GM12878 (cell line): Measurements from ENCODE around the gene IKZF5. TPM values are rescaled to one million over a fixed set of nuclear protein-coding genes. Genes with fewer than 3 reads are reported as not detected.

Experiments used
- ATAC-seq: fragments of 200-7000 bp; cut with Tn5 transposase; 3 replicates; pipeline ENCODE4 v1.9.1; 2020; ENCODE audit warnings: mild to moderate bottlenecking, moderate library complexity
- BruUV-seq: library from RNA; stranded (reverse); fragments of 400-500 nt; replicated peaks from 2 replicates; lab custom pipeline; 2021; lab: Mats Ljungman, UMichigan
- CTCF ChIA-PET: fragments of 300-600 bp; sonication (Branson Sonifier 250); formaldehyde crosslinking; extraction: SDS; loops from one replicate; lab custom pipeline; 2021; ENCODE audit warnings: inconsistent platforms; lab: Yijun Ruan, JAX
- POLR2A ChIA-PET: fragments of 350-600 bp; formaldehyde crosslinking; extraction: SDS; loops from one replicate; lab custom pipeline; 2021; ENCODE audit warnings: inconsistent platforms; lab: Charles Lee
- RAD21 ChIA-PET: fragments of 300-600 bp; sonication (Branson Sonifier 250); formaldehyde crosslinking; loops from one replicate; lab custom pipeline; 2023; ENCODE audit warnings: antibody characterized with exemption; ENCODE audit not compliant: unreplicated experiment; lab: Charles Lee
- SMC1A ChIA-PET: fragments of 300-600 bp; sonication (Branson Sonifier 250); formaldehyde crosslinking; loops from one replicate; lab custom pipeline; 2023; ENCODE audit not compliant: unreplicated experiment, uncharacterized antibody; lab: Charles Lee
- DNase-seq: peaks from one replicate; pipeline ENCODE4 v3.0.0-alpha.2; 2011; ENCODE audit warnings: low read depth, low spot score
- FAIRE-seq: peaks from 3 replicates; lab custom pipeline; 2011; peaks lifted over from hg19 to GRCh38; lab: Jason Lieb, UNC
- H2AFZ ChIP-seq: 2 replicates; pipeline ENCODE4 v1.6.0; 2011; ENCODE audit warnings: low read depth, low read length, control low read depth; ENCODE audit not compliant: control insufficient read depth
- H3K27ac ChIP-seq: 2 replicates; pipeline ENCODE4 v1.5.1; 2011; ENCODE audit warnings: control low read depth; ENCODE audit not compliant: control insufficient read depth, insufficient read depth
- H3K27me3 ChIP-seq, 2 experiments: replicated peaks in 1 of 2; 2 replicates each; pipeline versions ENCODE4 v1.6.0 to v1.6.1; 2011; ENCODE audit warnings: low read length in 1 of 2; ENCODE audit not compliant: control insufficient read depth in 2 of 2, insufficient read depth in 2 of 2
- H3K36me3 ChIP-seq, 2 experiments: 2 replicates each; pipeline ENCODE4 v1.5.1; 2011; ENCODE audit warnings: low read length in 1 of 2; ENCODE audit not compliant: control insufficient read depth in 2 of 2, insufficient read depth in 2 of 2
- H3K4me1 ChIP-seq: 2 replicates; pipeline ENCODE4 v1.6.1; 2011; ENCODE audit warnings: mild to moderate bottlenecking, low read length, moderate library complexity, mixed read lengths; ENCODE audit not compliant: control insufficient read depth, insufficient read depth
- H3K4me2 ChIP-seq: 2 replicates; pipeline ENCODE4 v1.6.0; 2011; ENCODE audit warnings: control low read depth; ENCODE audit not compliant: control insufficient read depth, insufficient read depth
- H3K4me3 ChIP-seq: fragments of 200-600 bp; sonication (generic); 2 replicates; pipeline ENCODE4 v1.5.1; 2016
- H3K79me2 ChIP-seq: 2 replicates; pipeline ENCODE4 v1.6.0; 2011; ENCODE audit warnings: low read length; ENCODE audit not compliant: control insufficient read depth, insufficient read depth
- H3K9ac ChIP-seq: 2 replicates; pipeline ENCODE4 v1.8.0; 2011; ENCODE audit warnings: low read length, control low read depth, mixed read lengths; ENCODE audit not compliant: control insufficient read depth, insufficient read depth
- H3K9me3 ChIP-seq: replicated peaks from 3 replicates; pipeline ENCODE4 v1.5.1; 2011; ENCODE audit warnings: mild to moderate bottlenecking, low read length; ENCODE audit not compliant: control insufficient read depth, insufficient read depth
- H4K20me1 ChIP-seq: 2 replicates; pipeline ENCODE4 v1.6.0; 2011; ENCODE audit not compliant: control insufficient read depth, insufficient read depth
- HDGF ChIP-seq: fragments of 450-650 bp; IDR thresholded peaks from 2 replicates; pipeline ENCODE4 v1.6.1; 2016; ENCODE audit warnings: antibody characterized with exemption
- RUNX3 ChIP-seq: IDR thresholded peaks from 2 replicates; pipeline ENCODE4 v1.6.1; 2012; ENCODE audit warnings: low read length, inconsistent platforms
- ZNF622 ChIP-seq: fragments of 450-650 bp; IDR thresholded peaks from 2 replicates; pipeline ENCODE4 v1.6.1; 2017; ENCODE audit warnings: mild to moderate bottlenecking, inconsistent platforms
- WGBS: methylation state at CpG from one replicate; pipeline ENCODE4 v1.1.6; 2016; ENCODE audit warnings: low lambda C conversion rate; ENCODE audit not compliant: insufficient replicate concordance, insufficient coverage; ENCODE audit errors: missing lambda C conversion rate; 5-methylcytosine and 5-hydroxymethylcytosine counted together
- in situ Hi-C: fragments of 300-500 bp; cut with MboI; formaldehyde crosslinking; loops from 9 replicates; pipeline ENCODE4 v1.14.3; 2018; ENCODE audit warnings: mixed read lengths
- intact Hi-C: fragments of 100-400 bp; cut with micrococcal nuclease; formaldehyde crosslinking; loops from one replicate; pipeline ENCODE4 v1.14.2; 2022; ENCODE audit not compliant: unreplicated experiment
- polyA plus RNA-seq, 11 experiments: library from polyadenylated mRNA; depleted of rRNA in 4 of 11; unstranded in 6 of 11; stranded (reverse) in 5 of 11; fragments of >200 nt; fragmentation: Nextera tagmentation in 4 of 11; fragmentation: Illumina TruSeq in 1 of 11; extraction: Ambion mirVana in 4 of 11; extraction: Trizol in 1 of 11; gene quantifications; 1 replicate in 1 of 11; 2 replicates in 10 of 11; pipeline versions ENCODE4 v1.2.1 to v1.2.3, GENCODE V29; 2011 to 2016; ENCODE audit warnings: inconsistent platforms in 2 of 11, missing spikeins in 2 of 11, low read depth in 1 of 11
- total RNA-seq, 4 experiments: library from RNA; depleted of rRNA in 3 of 4; stranded (reverse); fragments of >200 nt in 3 of 4; fragmentation: Illumina TruSeq in 1 of 4; extraction: Trizol in 1 of 4; gene quantifications; 2 replicates each; pipeline versions ENCODE4 v1.2.1 to v1.2.3, GENCODE V29; 2013 to 2021
- TF ChIP-seq, protein P1 (sequence below): IDR thresholded peaks from 2 replicates; pipeline ENCODE4 v1.6.1; 2012; ENCODE audit warnings: mild to moderate bottlenecking, low read depth, low read length

The IKZF5 gene
- total and polyA plus RNA-seq, 10 of the 15 experiments (the other 5 are each of a cell fraction or from before 2014, with no cell fraction given) = 5.3 to 23.2 (median 11.8) TPM

DNA sequence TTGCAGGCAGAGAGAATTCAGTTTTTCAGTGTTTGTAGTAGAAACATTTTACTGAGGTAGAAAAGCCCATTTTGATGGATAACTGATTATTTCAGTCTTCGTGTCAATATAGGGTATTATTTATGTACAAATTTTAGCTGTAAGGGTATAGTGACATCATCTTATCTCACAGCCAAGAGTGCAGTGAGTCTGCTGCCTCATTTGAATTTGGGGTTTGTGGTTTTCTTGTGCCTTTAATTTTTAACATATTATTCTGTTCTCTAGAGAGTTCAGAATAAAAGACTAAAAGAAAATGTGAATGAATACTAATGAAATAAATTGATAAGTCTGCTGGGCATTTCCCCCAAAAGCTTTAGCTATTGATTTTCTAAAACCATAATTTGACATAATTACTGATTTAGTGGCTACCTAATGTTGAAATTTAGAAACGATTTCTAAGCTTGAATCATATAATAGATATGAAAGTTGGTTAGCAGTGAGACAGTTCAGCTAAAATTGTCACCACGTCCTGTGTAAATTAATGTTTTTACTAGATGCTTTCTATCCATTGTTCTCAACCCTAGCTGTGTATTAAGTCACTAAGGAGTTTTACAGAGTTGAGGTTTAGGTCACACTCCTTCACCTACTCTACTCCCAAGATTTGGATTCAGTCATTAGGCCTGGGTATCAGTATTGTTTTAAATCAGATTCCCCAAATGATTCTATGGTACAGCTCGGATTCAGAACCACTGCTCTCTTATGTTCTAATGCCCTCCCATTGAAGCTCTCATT is 37.6 kb upstream of the IKZF5 start:
- no peak overlapping the region for H3K4me3 ChIP-seq
- CTCF ChIA-PET = interaction anchor here (0.9 to 5.5 kb wide), 10 partner anchors 24 to 516 kb away, joined by 3 to 42 read pairs (median 3); no protein-coding TSS in a partner anchor
- BruUV-seq = no TSS peak
- ATAC-seq = peak; percentile 45
- H3K4me2 ChIP-seq = no peak overlapping the region
- SMC1A ChIA-PET = interaction anchor here (0.6 to 2.5 kb wide), 8 partner anchors 12 to 689 kb away, joined by 3 to 9 read pairs (median 3); no protein-coding TSS in a partner anchor
- RAD21 ChIA-PET = interaction anchor here (1.0 to 2.4 kb wide), 4 partner anchors 335 to 514 kb away, joined by 3 to 12 read pairs (median 4); no protein-coding TSS in a partner anchor
- no peak overlapping the region for H2AFZ ChIP-seq
- H3K9me3 ChIP-seq = no peaks in the 10 kb centered on the region
- no peaks in the 10 kb centered on the region for H3K4me1 ChIP-seq
- H3K9ac ChIP-seq = no peak overlapping the region
- H3K79me2 ChIP-seq = no peaks in the 10 kb centered on the region
- in situ Hi-C loops = no loop called here
- no peaks in the 10 kb centered on the region for H3K27me3 ChIP-seq
- H3K27ac ChIP-seq = no peak overlapping the region
- no peaks in the 10 kb centered on the region for H4K20me1 ChIP-seq
- TF ChIP-seq RUNX3 (0 out of 2 replicates have a peak, but pooled peaks have one; percentile 12), HDGF (no peak), ZNF622 (no peak)
- TF ChIP-seq, protein P1, sequence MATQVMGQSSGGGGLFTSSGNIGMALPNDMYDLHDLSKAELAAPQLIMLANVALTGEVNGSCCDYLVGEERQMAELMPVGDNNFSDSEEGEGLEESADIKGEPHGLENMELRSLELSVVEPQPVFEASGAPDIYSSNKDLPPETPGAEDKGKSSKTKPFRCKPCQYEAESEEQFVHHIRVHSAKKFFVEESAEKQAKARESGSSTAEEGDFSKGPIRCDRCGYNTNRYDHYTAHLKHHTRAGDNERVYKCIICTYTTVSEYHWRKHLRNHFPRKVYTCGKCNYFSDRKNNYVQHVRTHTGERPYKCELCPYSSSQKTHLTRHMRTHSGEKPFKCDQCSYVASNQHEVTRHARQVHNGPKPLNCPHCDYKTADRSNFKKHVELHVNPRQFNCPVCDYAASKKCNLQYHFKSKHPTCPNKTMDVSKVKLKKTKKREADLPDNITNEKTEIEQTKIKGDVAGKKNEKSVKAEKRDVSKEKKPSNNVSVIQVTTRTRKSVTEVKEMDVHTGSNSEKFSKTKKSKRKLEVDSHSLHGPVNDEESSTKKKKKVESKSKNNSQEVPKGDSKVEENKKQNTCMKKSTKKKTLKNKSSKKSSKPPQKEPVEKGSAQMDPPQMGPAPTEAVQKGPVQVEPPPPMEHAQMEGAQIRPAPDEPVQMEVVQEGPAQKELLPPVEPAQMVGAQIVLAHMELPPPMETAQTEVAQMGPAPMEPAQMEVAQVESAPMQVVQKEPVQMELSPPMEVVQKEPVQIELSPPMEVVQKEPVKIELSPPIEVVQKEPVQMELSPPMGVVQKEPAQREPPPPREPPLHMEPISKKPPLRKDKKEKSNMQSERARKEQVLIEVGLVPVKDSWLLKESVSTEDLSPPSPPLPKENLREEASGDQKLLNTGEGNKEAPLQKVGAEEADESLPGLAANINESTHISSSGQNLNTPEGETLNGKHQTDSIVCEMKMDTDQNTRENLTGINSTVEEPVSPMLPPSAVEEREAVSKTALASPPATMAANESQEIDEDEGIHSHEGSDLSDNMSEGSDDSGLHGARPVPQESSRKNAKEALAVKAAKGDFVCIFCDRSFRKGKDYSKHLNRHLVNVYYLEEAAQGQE = no peak
- TF ChIP-seq, all 136 proteins: peak for 1
- FAIRE-seq = no peak
- DNase-seq = no peak
- intact Hi-C loops = loop anchor here (2.0 kb wide), 1 partner anchor 87 kb away; no protein-coding TSS in a partner anchor
- POLR2A ChIA-PET = interaction anchor here (0.5 kb wide), 1 partner anchor 289 kb away, joined by 4 read pairs; no protein-coding TSS in a partner anchor
- H3K36me3 ChIP-seq = no peaks in the 10 kb centered on the region; a peak in 1 of 4 replicates
- 30% methylated on average over 4 of the region's 4 CpGs for WGBS
